ENCODE data around the gene PAPOLB. TPM values are rescaled to one million over a fixed set of nuclear protein-coding genes. Genes with fewer than 3 reads are reported as not detected.

Gene PAPOLB
- polyA plus RNA-seq, 1 donor: 0.03 TPM

GRCh38 chr7:4841007-4841784 is 20.6 kb downstream of the PAPOLB start:
- no peak for DNase-seq
- 80% methylated on average over 1 of the region's 17 CpGs for WGBS (ENCODE audit: insufficient coverage, low lambda C conversion rate)
- H3K4me3 ChIP-seq (ENCODE audit: low read length): no peak overlapping the region
- H3K4me1 ChIP-seq (ENCODE audit: control insufficient read depth, insufficient read depth, low read length): no peaks in the 10 kb centered on the region
- H3K27ac ChIP-seq (ENCODE audit: low read length): no peak overlapping the region
- no peaks in the 10 kb centered on the region for H3K9me3 ChIP-seq (ENCODE audit: control insufficient read depth, low read depth, low read length)
- no peaks in the 10 kb centered on the region for H3K36me3 ChIP-seq (ENCODE audit: control insufficient read depth, insufficient read depth, low read length)
- peaks cover 2% of the 10 kb centered on the region for H3K27me3 ChIP-seq (ENCODE audit: control insufficient read depth, insufficient read depth, low read length)

GRCh38 chr7:4840079-4840501 is 21.7 kb downstream of the PAPOLB start:
- H3K27ac ChIP-seq (ENCODE audit: low read length): no peak overlapping the region
- WGBS (ENCODE audit: insufficient coverage, low lambda C conversion rate): no CpG with 5 or more reads among the region's 16 CpGs
- H3K4me3 ChIP-seq (ENCODE audit: low read length): no peak overlapping the region
- no peak for DNase-seq
- no peaks in the 10 kb centered on the region for H3K4me1 ChIP-seq (ENCODE audit: control insufficient read depth, insufficient read depth, low read length)
- H3K9me3 ChIP-seq (ENCODE audit: control insufficient read depth, low read depth, low read length): no peaks in the 10 kb centered on the region
- H3K36me3 ChIP-seq (ENCODE audit: control insufficient read depth, insufficient read depth, low read length): no peaks in the 10 kb centered on the region
- no peaks in the 10 kb centered on the region for H3K27me3 ChIP-seq (ENCODE audit: control insufficient read depth, insufficient read depth, low read length)

GRCh38 chr7:4838626-4839334 is 23.1 kb downstream of the PAPOLB start:
- DNase-seq: no peak
- 90% methylated on average over 2 of the region's 21 CpGs for WGBS (ENCODE audit: insufficient coverage, low lambda C conversion rate)

GRCh38 chr7:4837803-4838625 is 23.8 kb downstream of the PAPOLB start:
- WGBS (ENCODE audit: insufficient coverage, low lambda C conversion rate): no CpG with 5 or more reads among the region's 30 CpGs
- H3K27me3 ChIP-seq (ENCODE audit: control insufficient read depth, insufficient read depth, low read length): no peaks in the 10 kb centered on the region
- H3K9me3 ChIP-seq (ENCODE audit: control insufficient read depth, low read depth, low read length): no peaks in the 10 kb centered on the region
- no peaks in the 10 kb centered on the region for H3K36me3 ChIP-seq (ENCODE audit: control insufficient read depth, insufficient read depth, low read length)
- H3K27ac ChIP-seq (ENCODE audit: low read length): no peak overlapping the region
- H3K4me3 ChIP-seq (ENCODE audit: low read length): no peak overlapping the region
- H3K4me1 ChIP-seq (ENCODE audit: control insufficient read depth, insufficient read depth, low read length): no peaks in the 10 kb centered on the region
- DNase-seq: no peak

More at GRCh38 chr7:4838626-4839334, 23.1 kb downstream of the PAPOLB start:
- Histone ChIP-seq H3K27me3 (ENCODE audit: control insufficient read depth, insufficient read depth, low read length) (no peaks in the 10 kb centered on the region), H3K27ac (ENCODE audit: low read length) (no peak overlapping the region), H3K9me3 (ENCODE audit: control insufficient read depth, low read depth, low read length) (no peaks in the 10 kb centered on the region), H3K36me3 (ENCODE audit: control insufficient read depth, insufficient read depth, low read length) (no peaks in the 10 kb centered on the region), H3K4me3 (ENCODE audit: low read length) (no peak overlapping the region), H3K4me1 (ENCODE audit: control insufficient read depth, insufficient read depth, low read length) (no peaks in the 10 kb centered on the region)

GRCh38 chr7:4837041-4837802 is 24.6 kb downstream of the PAPOLB start:
- Histone ChIP-seq H3K4me3 (ENCODE audit: low read length) (no peak overlapping the region), H3K36me3 (ENCODE audit: control insufficient read depth, insufficient read depth, low read length) (no peaks in the 10 kb centered on the region), H3K27me3 (ENCODE audit: control insufficient read depth, insufficient read depth, low read length) (no peaks in the 10 kb centered on the region), H3K4me1 (ENCODE audit: control insufficient read depth, insufficient read depth, low read length) (no peaks in the 10 kb centered on the region), H3K9me3 (ENCODE audit: control insufficient read depth, low read depth, low read length) (no peaks in the 10 kb centered on the region), H3K27ac (ENCODE audit: low read length) (no peak overlapping the region)
- no peak for DNase-seq
- WGBS (ENCODE audit: insufficient coverage, low lambda C conversion rate): no CpG with 5 or more reads among the region's 22 CpGs

GRCh38 chr7:4836206-4836661 is 25.6 kb downstream of the PAPOLB start:
- no CpG with 5 or more reads among the region's 30 CpGs for WGBS (ENCODE audit: insufficient coverage, low lambda C conversion rate)
- H3K4me1 ChIP-seq (ENCODE audit: control insufficient read depth, insufficient read depth, low read length): no peaks in the 10 kb centered on the region
- no peak overlapping the region for H3K27ac ChIP-seq (ENCODE audit: low read length)
- H3K9me3 ChIP-seq (ENCODE audit: control insufficient read depth, low read depth, low read length): no peaks in the 10 kb centered on the region
- H3K36me3 ChIP-seq (ENCODE audit: control insufficient read depth, insufficient read depth, low read length): no peaks in the 10 kb centered on the region
- H3K4me3 ChIP-seq (ENCODE audit: low read length): no peak overlapping the region
- DNase-seq: no peak
- no peaks in the 10 kb centered on the region for H3K27me3 ChIP-seq (ENCODE audit: control insufficient read depth, insufficient read depth, low read length)

GRCh38 chr7:4835398-4836205 is 26.2 kb downstream of the PAPOLB start:
- Histone ChIP-seq H3K27me3 (ENCODE audit: control insufficient read depth, insufficient read depth, low read length) (no peaks in the 10 kb centered on the region), H3K4me1 (ENCODE audit: control insufficient read depth, insufficient read depth, low read length) (no peaks in the 10 kb centered on the region), H3K36me3 (ENCODE audit: control insufficient read depth, insufficient read depth, low read length) (no peaks in the 10 kb centered on the region), H3K27ac (ENCODE audit: low read length) (no peak overlapping the region), H3K4me3 (ENCODE audit: low read length) (no peak overlapping the region), H3K9me3 (ENCODE audit: control insufficient read depth, low read depth, low read length) (no peaks in the 10 kb centered on the region)
- DNase-seq: no peak
- no CpG with 5 or more reads among the region's 28 CpGs for WGBS (ENCODE audit: insufficient coverage, low lambda C conversion rate)

- Histone ChIP-seq H3K9me3 (ENCODE audit: control insufficient read depth, low read depth, low read length) (no peaks in the 10 kb centered on the region), H3K27me3 (ENCODE audit: control insufficient read depth, insufficient read depth, low read length) (no peaks in the 10 kb centered on the region), H3K27ac (ENCODE audit: low read length) (no peak overlapping the region), H3K4me3 (ENCODE audit: low read length) (no peak overlapping the region), H3K36me3 (ENCODE audit: control insufficient read depth, insufficient read depth, low read length) (no peaks in the 10 kb centered on the region), H3K4me1 (ENCODE audit: control insufficient read depth, insufficient read depth, low read length) (no peaks in the 10 kb centered on the region)
- WGBS (ENCODE audit: insufficient coverage, low lambda C conversion rate): no CpG with 5 or more reads among the region's 60 CpGs
- DNase-seq: no peak
Observed at GRCh38 chr7:4834601-4835397, 27.0 kb downstream of the PAPOLB start.

Measured in large intestine (tissue), 3 donors.